GM21717 (cell line): ENCODE data around the gene ZSCAN18.

Source experiments
- ATAC-seq: cut with Tn5 transposase; IDR thresholded peaks from one replicate; pipeline ENCODE4 v1.9.1; 2021; ENCODE audit warnings: mild to moderate bottlenecking, moderate library complexity; ENCODE audit not compliant: unreplicated experiment

The ZSCAN18 gene

DNA sequence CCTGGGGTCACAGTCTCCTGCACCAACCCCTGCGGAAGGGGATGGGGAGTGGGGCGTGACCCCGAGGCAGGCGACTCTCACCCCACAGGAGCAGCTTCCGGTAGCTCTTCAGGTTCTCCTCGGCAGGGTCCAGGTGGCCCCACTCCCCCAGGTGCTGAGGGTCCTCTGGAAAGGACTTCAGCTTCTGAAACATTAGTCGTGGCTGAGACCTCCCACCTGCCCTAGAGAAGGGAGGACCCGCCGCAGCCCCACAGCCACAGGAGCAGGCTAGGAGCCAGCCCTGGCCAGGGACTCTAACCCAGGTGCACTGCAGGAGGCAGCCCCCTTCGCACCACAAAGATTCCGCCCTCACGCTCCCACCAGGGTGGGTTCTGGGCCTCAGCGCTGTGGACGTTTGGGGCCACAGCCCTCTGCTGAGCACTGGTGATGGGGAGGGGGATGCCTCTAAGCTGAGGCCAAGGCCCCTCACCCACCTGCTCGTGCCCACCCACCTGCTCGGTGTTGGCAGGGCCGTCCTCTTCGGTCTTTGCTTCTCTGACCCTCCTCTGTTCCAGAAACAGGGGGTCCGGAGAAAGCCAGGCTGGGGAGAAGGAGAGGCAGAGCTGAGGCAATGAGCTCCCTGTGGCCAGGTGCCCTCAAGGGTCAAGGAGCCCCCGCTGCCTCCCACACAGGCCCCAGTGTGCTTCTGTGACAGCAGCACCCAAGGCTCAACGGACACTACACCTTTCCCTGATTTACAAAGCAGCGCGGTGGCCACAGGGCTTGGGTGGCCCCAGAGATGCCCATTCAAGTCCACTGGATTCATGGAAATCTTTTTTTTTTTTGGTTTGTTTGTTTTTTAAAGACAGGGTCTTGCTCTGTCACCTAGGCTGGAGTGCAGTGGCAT is 11.0 kb downstream of the ZSCAN18 start:
- ATAC-seq = no peak

DNA sequence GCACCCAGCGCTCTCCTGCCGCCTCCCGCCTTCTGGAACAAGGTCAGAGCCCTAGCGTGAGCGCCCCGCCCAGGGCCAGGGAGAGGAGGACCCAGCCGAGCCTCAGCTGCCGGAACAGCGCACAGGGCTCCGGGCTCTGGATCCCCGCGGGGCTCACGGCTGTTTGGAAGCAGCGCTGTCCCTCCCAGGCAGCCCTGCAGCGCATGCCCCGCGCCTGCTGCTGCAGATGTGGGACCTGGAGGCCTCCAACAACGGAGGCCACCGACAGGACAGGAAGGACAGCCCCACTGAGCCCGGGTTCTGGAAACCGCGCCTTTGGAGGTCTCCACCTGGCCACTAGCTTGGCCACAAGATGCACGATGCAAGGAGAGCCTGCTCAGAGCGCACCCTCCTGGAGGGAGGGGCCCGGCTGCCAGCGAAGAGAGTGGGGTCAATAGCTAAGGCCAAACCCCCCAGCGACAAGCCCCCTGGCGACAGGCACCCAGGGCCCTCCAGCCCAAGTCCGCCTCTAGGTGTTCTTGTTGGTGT is 12.6 kb downstream of the ZSCAN18 start:
- no peak for ATAC-seq

DNA sequence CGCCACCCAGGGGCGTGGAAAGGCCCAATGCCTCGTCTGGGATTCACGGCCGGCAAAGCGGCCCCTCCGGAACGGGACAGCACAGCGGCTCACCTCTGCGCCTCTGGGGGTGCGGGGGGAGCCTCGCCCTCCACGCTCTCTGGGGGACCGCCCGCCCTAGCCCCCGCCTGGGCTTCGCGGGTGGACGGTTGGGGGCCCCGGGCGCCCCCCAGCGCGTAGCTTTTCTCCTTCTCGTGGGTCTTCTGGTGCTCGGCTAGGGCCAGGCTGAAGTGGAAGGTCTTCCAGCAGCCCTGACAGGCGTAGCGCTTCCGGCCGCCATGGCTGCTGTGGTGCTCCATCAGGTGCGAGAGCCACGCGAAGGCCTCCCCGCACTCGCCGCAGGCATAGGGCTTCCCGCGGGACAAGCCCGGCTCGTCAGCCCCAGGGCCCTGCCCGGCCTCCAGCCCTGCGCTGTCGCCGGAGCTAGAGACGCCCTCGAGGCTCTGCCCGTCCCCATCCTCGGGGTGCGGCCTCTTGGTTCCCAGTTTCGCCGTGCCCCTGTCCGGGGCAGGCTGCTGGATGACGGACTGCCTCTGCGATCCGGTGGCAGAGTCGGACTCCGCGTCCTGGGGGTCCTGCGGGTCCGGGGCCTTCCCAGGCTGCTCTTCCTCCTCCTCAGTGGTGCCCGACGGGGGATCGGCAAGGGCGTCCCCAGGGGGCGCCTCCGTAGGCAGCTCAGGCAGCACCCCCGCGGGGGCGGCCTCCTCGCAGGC is 13.3 kb downstream of the ZSCAN18 start:
- no peak for ATAC-seq

DNA sequence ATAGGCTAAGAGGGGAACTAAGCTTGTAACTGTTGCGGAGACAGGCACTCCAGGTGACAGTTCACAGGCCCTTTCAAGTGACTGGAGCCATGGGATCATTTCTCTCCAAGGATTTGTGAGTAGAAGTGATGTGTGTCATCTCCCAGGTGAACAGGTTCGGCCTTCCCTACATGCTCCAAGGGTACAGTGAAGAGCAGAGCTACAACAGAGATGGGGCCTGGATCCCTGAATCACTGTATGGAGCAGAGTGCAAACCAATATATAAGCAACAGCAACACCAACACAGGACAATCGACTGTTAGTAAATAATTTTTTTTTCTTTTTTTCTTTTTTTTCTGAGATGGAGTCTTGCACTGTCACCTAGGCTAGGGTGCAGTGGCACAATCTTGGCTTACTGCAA is 15.0 kb downstream of the ZSCAN18 start:
- ATAC-seq = no peak

DNA sequence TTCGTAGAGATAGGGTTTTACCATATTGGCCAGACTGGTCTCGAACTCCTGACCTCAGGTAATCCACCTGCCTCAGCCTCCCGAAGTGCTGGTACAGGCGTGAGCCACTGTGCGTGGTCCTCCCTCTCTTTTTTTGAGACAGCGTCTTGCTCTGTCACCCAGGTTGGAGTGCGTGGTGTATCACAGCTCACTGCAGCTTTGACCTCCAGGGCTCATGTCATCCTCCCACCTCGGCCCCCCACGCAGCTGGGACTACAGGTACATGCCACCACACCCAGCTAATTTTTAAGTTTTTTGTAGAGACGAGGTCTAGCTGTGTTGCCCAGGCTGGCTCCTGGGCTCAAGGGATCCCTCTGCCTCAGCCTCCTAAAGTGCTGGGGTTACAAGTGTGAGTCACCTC is 18.2 kb downstream of the ZSCAN18 start:
- ATAC-seq = no peak

DNA sequence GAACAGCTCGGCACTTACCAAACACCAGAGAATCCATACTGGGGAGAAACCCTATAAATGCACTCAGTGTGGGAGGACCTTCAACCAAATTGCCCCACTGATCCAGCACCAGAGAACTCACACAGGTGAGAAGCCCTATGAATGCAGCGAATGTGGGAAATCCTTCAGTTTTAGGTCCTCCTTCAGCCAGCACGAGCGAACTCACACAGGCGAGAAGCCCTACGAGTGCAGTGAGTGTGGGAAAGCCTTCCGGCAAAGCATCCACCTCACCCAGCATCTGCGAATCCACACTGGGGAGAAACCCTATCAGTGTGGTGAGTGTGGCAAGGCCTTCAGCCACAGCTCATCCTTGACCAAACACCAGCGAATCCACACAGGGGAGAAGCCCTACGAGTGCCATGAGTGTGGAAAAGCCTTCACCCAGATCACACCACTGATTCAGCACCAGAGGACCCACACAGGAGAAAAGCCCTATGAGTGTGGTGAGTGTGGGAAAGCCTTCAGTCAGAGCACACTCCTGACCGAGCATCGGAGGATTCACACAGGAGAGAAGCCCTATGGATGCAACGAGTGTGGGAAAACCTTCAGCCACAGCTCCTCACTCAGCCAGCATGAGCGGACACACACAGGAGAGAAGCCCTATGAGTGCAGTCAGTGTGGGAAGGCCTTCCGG is 30.7 kb downstream of the ZSCAN18 start:
- no peak for ATAC-seq

DNA sequence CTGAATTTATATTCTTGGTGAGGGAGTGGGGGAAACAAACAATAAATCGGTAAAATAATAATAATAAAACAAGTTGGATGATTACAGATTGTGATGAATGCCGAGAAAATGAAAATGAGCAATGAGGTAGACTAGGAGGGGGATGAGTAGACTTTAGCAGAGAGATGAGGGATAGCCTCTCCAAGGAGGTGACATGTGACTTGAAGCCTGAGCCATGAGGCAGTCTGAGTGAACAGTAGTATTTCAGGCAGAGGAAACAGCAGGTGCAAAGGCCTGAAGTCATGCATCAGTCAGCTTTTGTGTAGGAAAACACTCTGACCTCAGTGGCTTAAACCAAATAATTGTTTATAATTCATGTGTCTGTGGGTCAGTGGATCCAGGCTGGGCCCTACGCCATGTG is 34.3 kb downstream of the ZSCAN18 start:
- no peak for ATAC-seq

DNA sequence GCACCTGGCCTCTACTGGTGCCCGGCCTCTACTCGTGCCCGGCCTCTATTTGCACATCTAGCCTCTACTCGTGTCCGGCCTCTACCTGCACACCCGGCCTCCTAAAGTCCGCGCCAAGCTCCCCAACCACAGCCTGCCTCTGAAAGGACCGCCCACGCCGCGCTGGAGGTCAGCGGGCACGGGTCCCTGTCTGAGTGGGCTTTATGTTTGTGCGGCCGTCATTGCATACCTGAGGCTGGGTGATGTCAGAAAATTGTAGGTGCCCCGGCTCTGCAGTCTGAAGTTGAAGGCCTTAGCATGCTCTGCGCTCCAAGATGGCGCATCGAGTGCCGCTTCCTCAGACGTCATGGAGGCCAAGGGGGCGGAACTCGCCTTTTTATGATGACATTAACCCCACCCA is 37.8 kb downstream of the ZSCAN18 start:
- no peak for ATAC-seq

DNA sequence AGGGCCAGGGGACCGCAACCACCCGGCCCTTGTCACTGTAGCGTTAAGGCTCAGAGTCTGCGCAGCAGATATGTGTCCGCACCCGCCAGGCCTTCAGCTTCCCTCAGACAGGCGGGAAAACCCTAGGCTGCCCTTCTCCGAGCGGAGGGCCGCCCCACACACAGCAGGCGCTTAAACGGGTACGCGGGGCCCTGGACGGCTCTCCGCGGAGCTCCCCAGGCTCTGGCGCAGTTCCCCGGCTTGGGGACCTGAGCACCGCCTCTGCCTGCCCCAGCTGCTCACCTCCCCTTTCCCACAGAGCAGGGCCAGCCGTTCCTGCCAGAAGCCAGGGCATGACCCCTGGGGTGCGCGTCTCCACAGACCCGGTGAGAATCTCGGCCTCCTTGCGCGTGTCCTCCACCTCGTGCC is 38.4 kb downstream of the ZSCAN18 start:
- no peak for ATAC-seq

DNA sequence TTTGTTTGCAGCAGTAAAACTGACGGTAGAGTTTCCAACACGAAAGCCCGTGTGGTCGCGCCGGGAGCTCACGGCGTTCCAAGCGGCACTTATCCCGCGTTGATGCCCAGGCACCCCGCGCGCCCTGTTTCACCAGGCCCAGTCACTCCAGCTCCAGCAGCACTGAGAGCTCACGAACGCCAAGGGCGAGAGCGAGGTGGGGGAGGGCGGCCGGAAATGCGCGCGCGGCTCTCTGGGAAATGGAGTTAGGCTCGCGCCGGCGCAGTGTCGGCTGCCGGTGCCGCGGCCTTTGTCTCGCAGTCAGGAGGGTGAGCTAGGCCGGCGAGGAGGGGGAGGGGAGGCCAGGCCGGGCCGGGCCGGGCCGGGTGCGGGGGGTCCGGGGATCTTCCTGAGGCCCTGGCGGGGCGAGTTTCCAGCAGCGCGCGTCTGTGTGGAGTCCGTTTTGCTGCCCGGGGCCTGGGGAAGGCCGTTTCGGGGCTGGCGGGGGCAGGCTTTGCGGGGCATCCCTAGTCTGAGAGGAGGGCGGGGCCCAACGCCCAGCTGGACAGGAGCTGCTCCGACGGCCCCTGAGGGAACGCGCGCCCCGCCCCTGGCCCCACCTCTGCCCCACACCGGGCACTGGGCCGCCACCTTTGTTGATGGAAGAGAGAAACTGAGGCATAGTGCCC is 38.9 kb downstream of the ZSCAN18 start, which contains the start of gene ZNF135:
Gene ZNF135, plus strand, starts transcription at position 280 of the 668 bp plus-strand sequence. CDS start 721 bp downstream, outside the sequence.
- ATAC-seq = no peak

DNA sequence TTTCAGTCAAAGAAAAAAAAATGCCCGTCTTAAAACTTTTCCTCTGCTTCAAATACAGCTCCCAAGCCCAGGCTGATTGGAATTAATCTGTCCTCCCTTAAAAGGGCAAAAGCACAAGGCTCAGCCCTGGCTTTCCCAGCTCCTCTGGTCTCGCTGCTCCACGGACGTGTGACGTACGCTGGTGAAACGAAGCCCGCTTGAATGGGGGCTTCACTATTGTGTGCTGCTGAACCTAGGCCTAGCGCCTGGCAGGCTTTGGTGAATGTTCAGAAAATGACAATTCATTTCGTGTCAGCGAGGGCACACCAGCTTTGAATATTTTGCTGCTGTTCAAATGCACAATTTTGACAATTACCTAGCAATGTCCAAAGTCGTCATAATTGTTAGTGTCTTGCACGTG is 39.6 kb downstream of the ZSCAN18 start:
- no peak for ATAC-seq

DNA sequence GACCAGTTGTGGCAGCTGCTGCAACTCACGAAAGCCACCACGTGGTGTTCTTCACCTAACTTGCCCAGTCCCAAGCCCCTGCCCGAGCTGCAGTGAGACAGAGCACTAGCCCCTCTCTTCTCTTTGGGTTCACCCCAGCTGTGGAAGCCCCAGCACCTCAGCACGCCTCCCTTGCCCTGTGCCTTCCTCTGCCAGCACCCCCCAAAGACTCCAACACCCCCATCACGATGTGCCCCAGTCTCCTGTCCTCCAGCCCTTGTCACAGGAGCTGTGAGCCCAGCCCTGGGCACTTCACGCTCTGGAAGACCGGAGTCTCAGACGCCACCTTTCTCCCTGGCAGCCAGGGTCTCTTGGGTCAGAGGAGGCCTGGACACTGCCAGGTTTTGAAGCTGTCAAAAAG is 41.2 kb downstream of the ZSCAN18 start:
- ATAC-seq = no peak

DNA sequence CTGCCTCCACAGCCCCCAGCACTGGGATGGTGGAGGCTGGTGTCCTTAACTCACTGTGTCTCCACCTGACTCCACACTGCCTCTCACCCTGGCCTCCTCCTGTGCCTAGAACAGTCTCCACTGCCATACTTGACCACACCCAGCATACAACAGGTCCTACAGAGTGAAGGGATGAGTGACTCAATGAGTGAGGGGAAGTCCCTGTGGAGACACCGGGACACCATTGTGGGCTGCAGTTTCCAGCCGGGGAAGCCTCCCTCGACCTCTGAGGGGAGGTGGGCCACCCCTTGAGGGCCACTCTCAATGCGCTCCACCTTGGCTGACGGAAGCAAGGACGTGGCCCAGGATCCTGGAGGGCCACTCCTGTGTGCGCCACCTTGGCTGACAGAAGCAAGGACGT is 41.8 kb downstream of the ZSCAN18 start:
- no peak for ATAC-seq

DNA sequence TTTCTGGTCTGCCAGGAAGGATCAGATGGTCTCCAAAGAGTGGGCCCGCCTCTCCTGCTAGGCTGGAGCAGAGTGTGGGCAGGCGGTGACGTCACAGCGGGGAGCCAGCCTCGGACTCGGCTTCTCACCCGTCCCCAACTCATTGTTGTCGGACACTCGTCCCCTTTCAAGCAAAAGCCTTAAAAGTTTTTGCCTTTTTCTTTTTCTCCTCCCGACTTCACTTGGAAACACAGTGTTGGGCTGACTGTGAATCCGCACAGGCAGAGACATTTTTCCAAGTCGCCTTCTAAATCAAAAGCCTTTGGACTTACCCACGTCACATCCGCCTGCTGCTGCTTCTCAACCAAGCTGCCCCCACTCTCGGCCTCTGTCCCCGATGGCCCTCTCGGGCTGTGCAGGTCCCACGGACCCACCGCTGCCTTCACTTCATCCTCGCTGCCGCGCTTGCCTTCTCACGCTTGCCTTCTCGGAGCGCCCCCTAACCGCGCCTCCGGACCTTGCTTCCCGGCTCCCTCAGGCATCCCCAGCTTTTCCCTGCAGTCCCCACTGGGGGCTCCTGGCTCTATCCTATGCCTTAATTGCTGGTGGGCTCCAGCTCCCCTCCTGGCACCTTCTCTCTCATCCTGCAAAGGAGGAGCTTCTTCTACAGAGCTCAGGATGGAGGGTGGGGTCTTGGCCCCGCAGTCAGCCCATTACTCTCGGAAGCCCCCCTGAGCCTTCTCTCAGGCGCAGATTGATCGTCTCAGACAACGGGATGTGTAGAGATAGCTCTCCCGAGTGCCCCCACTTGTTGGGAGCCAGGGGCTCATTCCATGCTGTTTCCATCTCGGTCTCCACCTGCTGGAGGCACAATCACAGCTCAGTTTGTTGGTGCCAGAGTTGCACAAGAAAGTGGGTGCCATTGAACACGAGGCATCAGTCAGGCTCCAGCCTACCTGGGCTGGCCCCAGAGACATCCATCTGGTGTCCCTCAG is 42.8 kb downstream of the ZSCAN18 start:
- no peak for ATAC-seq

DNA sequence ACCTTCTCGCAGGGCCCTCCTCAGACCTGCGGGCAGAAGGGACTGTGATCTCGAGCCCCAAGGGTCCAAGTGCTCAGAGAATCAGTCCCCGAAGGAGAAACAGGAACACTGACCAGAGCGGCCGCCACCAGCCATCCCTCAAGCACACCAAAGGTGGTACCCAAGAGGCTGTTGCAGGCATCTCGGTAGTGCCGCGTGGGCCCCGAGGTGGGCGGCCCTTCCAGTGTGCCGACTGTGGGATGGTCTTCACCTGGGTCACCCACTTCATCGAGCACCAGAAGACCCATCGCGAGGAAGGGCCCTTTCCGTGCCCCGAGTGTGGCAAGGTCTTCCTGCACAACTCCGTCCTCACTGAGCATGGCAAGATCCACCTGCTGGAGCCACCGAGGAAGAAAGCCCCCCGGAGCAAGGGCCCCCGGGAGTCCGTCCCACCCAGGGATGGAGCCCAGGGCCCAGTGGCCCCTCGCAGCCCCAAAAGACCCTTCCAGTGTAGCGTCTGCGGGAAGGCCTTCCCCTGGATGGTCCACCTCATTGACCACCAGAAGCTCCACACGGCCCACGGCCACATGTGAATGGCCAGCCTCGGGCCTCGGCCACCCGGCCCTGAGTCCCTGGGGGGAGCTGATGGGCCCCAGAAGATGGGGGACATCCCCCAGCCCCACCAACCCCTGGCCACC is 44.4 kb downstream of the ZSCAN18 start:
- ATAC-seq = no peak

DNA sequence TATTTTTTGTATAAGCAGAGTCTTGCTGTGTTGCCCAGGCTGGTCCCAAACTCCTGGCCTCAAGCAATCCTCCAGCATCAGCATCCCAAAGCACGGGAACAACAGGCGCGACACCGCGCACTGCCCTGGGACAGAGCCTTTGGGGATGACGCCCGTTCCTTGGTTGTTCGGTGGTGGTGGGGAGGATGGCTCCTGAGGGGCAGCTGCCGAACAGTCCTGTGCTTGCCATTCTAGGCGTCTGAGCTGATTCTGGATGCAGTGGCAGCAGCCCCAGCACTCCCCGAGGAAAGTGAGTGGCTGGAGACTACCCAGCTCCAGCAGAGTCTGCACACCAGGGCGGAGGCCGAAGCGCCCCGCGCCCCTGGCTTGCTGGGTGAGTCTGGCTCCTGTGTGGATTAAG is 45.8 kb downstream of the ZSCAN18 start:
- ATAC-seq = no peak

DNA sequence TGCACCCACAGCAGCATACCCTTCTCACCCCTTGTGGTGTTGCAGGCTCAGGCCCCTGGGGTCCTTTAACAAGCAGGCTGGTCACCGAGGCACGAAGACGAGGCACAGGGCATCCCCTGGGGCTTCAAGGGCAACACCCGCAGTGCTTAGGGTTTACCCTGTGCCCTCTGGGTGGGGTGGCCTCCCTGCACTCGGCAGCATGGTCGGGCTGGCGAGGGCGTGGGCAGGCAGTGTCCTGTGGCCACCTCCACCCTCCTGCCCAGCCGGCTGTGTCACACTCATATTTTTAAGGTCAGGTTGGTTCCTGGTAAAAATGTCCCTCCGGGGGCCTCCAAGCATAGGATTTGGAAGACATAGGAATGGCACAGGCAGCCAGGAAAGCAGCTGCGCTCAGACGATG is 50.4 kb downstream of the ZSCAN18 start:
- ATAC-seq = no peak

DNA sequence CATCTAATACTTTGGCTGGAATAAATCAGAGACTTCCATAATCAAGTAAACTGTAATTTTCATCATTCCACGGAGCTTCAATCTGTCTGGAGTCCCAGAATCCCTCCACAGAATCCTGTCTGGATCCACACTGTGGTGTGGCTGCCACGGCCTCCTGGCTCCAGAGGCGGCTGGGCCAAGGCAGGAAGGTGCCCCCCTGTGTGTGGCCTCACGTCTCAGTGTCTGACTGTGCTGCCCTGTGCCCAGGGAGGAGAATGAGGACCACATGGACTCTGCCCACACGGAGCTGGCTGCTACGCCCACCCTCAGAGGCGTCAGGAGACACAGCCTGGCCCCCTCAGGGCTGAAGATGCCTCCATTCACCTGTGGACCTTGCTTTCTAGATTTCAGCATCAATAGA is 51.2 kb downstream of the ZSCAN18 start:
- no peak for ATAC-seq

DNA sequence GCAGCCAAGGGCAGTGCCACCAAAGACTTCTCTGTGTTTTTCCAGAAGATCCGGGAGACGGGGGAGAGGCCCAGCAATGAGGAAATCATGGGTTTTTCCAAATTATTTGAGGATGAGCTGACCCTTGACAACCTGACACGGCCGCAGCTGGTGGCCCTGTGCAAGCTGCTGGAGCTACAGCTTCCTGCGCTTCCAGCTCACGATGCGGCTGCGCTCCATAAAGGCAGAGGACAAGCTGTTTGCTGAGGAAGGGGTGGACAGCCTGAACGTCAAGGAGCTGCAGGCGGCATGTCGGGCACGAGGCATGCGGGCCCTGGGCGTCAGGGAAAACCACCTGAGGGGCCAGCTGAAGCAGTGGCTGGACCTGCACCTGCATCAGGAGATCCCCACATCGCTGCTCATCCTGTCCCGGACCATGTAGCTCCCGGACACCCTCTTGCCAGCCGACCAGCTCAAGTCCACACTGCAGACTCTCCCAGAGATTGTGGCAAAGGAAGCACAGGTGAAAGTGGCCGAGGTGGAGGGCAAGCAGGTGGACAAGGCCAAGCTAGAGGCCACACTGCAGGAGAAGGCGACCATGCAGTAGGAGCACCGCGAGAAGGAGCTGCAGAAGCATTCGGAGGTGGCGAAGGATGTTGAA is 52.5 kb downstream of the ZSCAN18 start:
- ATAC-seq = no peak
